Type B pancreatic cell (in vitro differentiated cells): Measurements from ENCODE around the gene ASCL5. TPM values are rescaled to one million over a fixed set of nuclear protein-coding genes. Genes with fewer than 3 reads are reported as not detected.

Experiments
- DNase-seq: peaks from one replicate; pipeline ENCODE4 v3.0.0; 2021; ENCODE audit warnings: mixed read lengths; ENCODE audit not compliant: unreplicated experiment; ENCODE audit errors: extremely low spot score
- H3K27ac Mint-ChIP-seq: 2 replicates; pipeline ENCODE4 v1.8.0; 2021; ENCODE audit warnings: mild to moderate bottlenecking, mixed read lengths
- H3K27me3 Mint-ChIP-seq: 2 replicates; pipeline ENCODE4 v1.8.0; 2021; ENCODE audit warnings: mixed read lengths
- H3K36me3 Mint-ChIP-seq: 2 replicates; pipeline ENCODE4 v1.8.0; 2021; ENCODE audit warnings: mixed read lengths
- H3K4me1 Mint-ChIP-seq: one replicate; pipeline ENCODE4 v1.8.0; 2021; ENCODE audit warnings: mixed read lengths; ENCODE audit not compliant: unreplicated experiment
- H3K4me3 Mint-ChIP-seq: 2 replicates; pipeline ENCODE4 v1.8.0; 2021; ENCODE audit warnings: mild to moderate bottlenecking, mixed read lengths
- H3K9me3 Mint-ChIP-seq: 2 replicates; pipeline ENCODE4 v1.8.0; 2021; ENCODE audit warnings: mixed read lengths
- total RNA-seq: library from RNA; stranded (reverse); gene quantifications from 2 replicates; pipeline ENCODE4 v1.2.1, GENCODE V29; 2021; ENCODE audit warnings: low replicate concordance
- TF ChIP-seq, protein P1 (sequence below): fragments of 200-600 bp; sonication (generic); conservative IDR thresholded peaks from 2 replicates; pipeline ENCODE4 v1.5.0; 2021; ENCODE audit warnings: antibody characterized with exemption, mild to moderate bottlenecking

Gene ASCL5
- total RNA-seq, 1 donor from 2014 or later: not detected

DNA sequence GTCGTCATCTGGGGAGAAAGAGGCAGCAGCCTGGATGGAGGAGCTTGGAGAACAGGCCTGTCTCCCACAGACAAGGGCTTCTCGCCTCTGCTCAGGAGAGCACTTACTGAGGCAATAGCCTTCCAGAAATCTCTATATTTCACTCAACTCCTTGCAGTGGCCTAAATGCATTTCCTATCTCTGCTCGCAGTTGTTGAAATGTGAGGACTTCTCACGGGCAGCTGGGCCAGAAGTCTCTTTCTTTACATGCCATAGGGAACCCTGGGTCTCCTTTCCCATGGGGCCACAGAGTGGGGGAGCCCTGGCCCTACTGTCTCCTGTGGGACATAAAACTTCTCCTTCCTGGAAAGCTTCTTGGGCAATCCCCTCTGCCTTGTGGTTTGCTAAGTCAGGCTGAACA is 60.0 kb downstream of the ASCL5 start:
- TF ChIP-seq, protein P1, sequence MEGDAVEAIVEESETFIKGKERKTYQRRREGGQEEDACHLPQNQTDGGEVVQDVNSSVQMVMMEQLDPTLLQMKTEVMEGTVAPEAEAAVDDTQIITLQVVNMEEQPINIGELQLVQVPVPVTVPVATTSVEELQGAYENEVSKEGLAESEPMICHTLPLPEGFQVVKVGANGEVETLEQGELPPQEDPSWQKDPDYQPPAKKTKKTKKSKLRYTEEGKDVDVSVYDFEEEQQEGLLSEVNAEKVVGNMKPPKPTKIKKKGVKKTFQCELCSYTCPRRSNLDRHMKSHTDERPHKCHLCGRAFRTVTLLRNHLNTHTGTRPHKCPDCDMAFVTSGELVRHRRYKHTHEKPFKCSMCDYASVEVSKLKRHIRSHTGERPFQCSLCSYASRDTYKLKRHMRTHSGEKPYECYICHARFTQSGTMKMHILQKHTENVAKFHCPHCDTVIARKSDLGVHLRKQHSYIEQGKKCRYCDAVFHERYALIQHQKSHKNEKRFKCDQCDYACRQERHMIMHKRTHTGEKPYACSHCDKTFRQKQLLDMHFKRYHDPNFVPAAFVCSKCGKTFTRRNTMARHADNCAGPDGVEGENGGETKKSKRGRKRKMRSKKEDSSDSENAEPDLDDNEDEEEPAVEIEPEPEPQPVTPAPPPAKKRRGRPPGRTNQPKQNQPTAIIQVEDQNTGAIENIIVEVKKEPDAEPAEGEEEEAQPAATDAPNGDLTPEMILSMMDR: no peak
- no peak overlapping the region for H3K27ac Mint-ChIP-seq
- H3K36me3 Mint-ChIP-seq: no peaks in the 10 kb centered on the region
- no peaks in the 10 kb centered on the region for H3K9me3 Mint-ChIP-seq
- peaks cover 6% of the 10 kb centered on the region for H3K4me1 Mint-ChIP-seq
- no peak overlapping the region for H3K4me3 Mint-ChIP-seq
- no peak for DNase-seq
- H3K27me3 Mint-ChIP-seq: peaks cover 16% of the 10 kb centered on the region

DNA sequence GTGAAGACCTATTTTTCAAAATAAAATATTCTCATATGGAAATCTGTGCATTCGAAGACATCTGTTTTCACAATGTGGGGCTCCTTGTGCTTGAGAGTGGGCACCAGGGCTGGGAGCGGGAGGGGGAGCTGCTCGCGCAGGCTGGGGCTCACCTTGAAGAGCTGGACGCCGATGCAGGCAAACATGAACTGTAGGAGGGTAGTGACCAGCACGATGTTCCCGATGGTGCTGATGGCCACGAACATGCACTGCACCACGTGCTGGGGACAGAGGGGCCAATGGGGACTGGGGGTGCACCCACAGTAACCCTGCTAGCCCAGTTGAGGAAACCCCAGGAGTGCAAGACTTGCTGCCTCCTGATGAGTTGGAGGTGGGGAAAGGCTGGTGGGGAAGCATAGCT is 61.3 kb downstream of the ASCL5 start:
- Mint-ChIP-seq H3K36me3 (no peaks in the 10 kb centered on the region), H3K4me3 (no peak overlapping the region), H3K9me3 (no peaks in the 10 kb centered on the region), H3K27ac (no peak overlapping the region), H3K4me1 (peaks cover 6% of the 10 kb centered on the region), H3K27me3 (peaks cover 11% of the 10 kb centered on the region)
- DNase-seq: no peak
- TF ChIP-seq, protein P1: no peak

DNA sequence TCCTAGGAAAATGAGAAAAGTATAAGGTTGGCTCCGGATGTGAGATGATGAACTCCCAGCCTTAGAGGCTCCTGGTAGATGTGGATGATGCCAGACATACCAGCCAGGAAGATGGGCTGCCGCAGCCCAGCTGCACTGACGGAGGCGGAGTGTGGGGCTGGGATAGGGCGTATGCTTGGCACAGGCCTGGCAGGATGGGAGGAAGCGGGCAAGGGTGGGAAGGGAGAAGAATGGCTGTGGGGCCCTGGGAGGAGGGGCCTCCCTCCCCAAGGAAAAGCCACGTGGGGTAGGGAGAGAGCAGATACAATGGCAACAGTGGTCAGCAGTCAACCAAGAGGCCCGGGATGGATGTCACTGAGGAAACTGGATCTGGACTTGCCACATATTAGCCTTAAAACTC is 62.2 kb downstream of the ASCL5 start:
- H3K9me3 Mint-ChIP-seq: no peaks in the 10 kb centered on the region
- H3K4me3 Mint-ChIP-seq: no peak overlapping the region
- H3K4me1 Mint-ChIP-seq: peaks cover 6% of the 10 kb centered on the region
- no peak overlapping the region for H3K27ac Mint-ChIP-seq
- TF ChIP-seq, protein P1: no peak
- H3K27me3 Mint-ChIP-seq: peaks cover 9% of the 10 kb centered on the region
- no peaks in the 10 kb centered on the region for H3K36me3 Mint-ChIP-seq
- no peak for DNase-seq

Other genes with a start within 250 kb of the ASCL5 start
- gene INAVA, start 232.3 kb downstream of the ASCL5 start, total RNA-seq: 37.6 and 38.4 TPM in 2 replicates
- 0.79 and 7.6 TPM in 2 replicates for gene KIF21B, start 103.5 kb downstream of the ASCL5 start, total RNA-seq
- 0.12 TPM in 1 of 2 replicates, not detected in the other for gene CACNA1S, start 14.8 kb downstream of the ASCL5 start, total RNA-seq
- 97.1 and 117 TPM in 2 replicates for gene TMEM9, start 27.3 kb upstream of the ASCL5 start, total RNA-seq
- 2.0 and 7.9 TPM in 2 replicates for gene IGFN1, start 63.6 kb upstream of the ASCL5 start, total RNA-seq
- gene PKP1, start 156.3 kb upstream of the ASCL5 start, total RNA-seq: 7.6 and 30.7 TPM in 2 replicates